Gastrocnemius medialis (tissue), 4 donors: Measurements from ENCODE around the gene ZSCAN29. TPM values are rescaled to one million over a fixed set of nuclear protein-coding genes. Genes with fewer than 3 reads are reported as not detected.

Experiments
- ATAC-seq, 2 donors: fragments of 150-250 bp; one replicate each; pipeline ENCODE4 v1.9.1; 2016
- DNase-seq, 2 donors: peaks; one replicate each; pipeline ENCODE4 v3.0.0-alpha.2; 2019
- H3K27ac ChIP-seq, 4 donors: fragments of 200-600 bp; sonication (generic); 1 replicate in 1 of 4; 2 replicates in 3 of 4; pipeline ENCODE4 v1.5.1; 2016 to 2018; ENCODE audit warnings: mild to moderate bottlenecking in 2 of 4, moderate library complexity in 1 of 4
- H3K27me3 ChIP-seq, 3 donors: fragments of 200-600 bp; sonication (generic) in 2 of 3; 1 replicate in 1 of 3; 2 replicates in 2 of 3; pipeline versions ENCODE4 v1.5.1 to v1.6.0; 2016 to 2019; ENCODE audit warnings: mild to moderate bottlenecking in 1 of 3, moderate library complexity in 1 of 3
- H3K36me3 ChIP-seq, 2 donors: fragments of 200-600 bp; sonication (generic) in 1 of 2; one replicate each; pipeline ENCODE4 v1.5.1; 2017 to 2018
- H3K4me1 ChIP-seq, 2 donors: fragments of 200-600 bp; sonication (generic) in 1 of 2; one replicate each; pipeline ENCODE4 v1.5.1; 2016 to 2017; ENCODE audit warnings: mild to moderate bottlenecking in 2 of 2
- H3K4me3 ChIP-seq, 4 donors: fragments of 200-600 bp; sonication (generic) in 3 of 4; 1 replicate in 1 of 4; 2 replicates in 3 of 4; pipeline ENCODE4 v1.5.1; 2016 to 2019; ENCODE audit warnings: mild to moderate bottlenecking in 2 of 4
- H3K9me3 ChIP-seq, 3 donors: fragments of 200-600 bp; sonication (generic) in 2 of 3; 1 replicate in 1 of 3; 2 replicates in 2 of 3; pipeline ENCODE4 v1.5.1; 2016 to 2019
- CTCF ChIP-seq, 5 experiments: fragments of 450-650 bp in 3 of 5; fragments of 200-600 bp in 2 of 5; sonication (generic) in 2 of 5; IDR thresholded peaks in 4 of 5; conservative IDR thresholded peaks in 1 of 5; 1 replicate in 4 of 5; 2 replicates in 1 of 5; pipeline ENCODE4 v1.5.1; 2016 to 2019; ENCODE audit warnings: antibody characterized with exemption in 5 of 5, mild to moderate bottlenecking in 3 of 5, moderate library complexity in 3 of 5
- POLR2A ChIP-seq, 2 donors: fragments of 450-650 bp; IDR thresholded peaks; one replicate each; pipeline ENCODE4 v1.6.1; 2017; ENCODE audit warnings: antibody characterized with exemption in 2 of 2, mild to moderate bottlenecking in 2 of 2, moderate library complexity in 2 of 2
- in situ Hi-C, 4 donors: fragments of 200-750 bp; cut with MboI; loops; one replicate each; pipeline versions ENCODE4 v1.15.0 to v1.8.0; 2017; ENCODE audit warnings: low sequenced_read_pairs in 4 of 4
- intact Hi-C: fragments of 100-400 bp; cut with DNase I; formaldehyde crosslinking; loops from one replicate; pipeline ENCODE4 v1.15.1; 2023; ENCODE audit warnings: low total_unique reads
- total RNA-seq, 4 donors: library from RNA; depleted of rRNA; stranded (reverse); fragments of >200 nt; gene quantifications; one replicate each; pipeline versions ENCODE4 v1.1.0 to v1.2.3, GENCODE V29; 2016

Gene ZSCAN29
- total RNA-seq, 4 donors from 2014 or later = 20.7 to 42.2 (median 25.1) TPM

GRCh38 chr15:43346305-43346704 is 24.5 kb downstream of the ZSCAN29 start:
- no peaks in the 10 kb centered on the region for H3K4me1 ChIP-seq
- peaks cover 0 to 70% of the 10 kb centered on the region in 2 donors for H3K36me3 ChIP-seq
- ATAC-seq (no peak), DNase-seq (no peak)
- H3K9me3 ChIP-seq = no peaks in the 10 kb centered on the region
- H3K4me3 ChIP-seq = no peak overlapping the region
- intact Hi-C loops (no loop called here), in situ Hi-C loops (no loop called here)
- no peak for TF ChIP-seq CTCF (IDR thresholded peaks at IDR 0.05 in 4 of 5, conservative IDR thresholded peaks at IDR 0.05 in 1 of 5)
- no peak for TF ChIP-seq POLR2A (IDR thresholded peaks at IDR 0.05)
- H3K27me3 ChIP-seq = no peaks in the 10 kb centered on the region
- H3K27ac ChIP-seq = no peak overlapping the region

- H3K4me3 ChIP-seq = peak overlapping the region; percentile 75 to 98 (median 86)
- intact Hi-C loops = loop anchor here (2.0 to 10.0 kb wide), 2 partner anchors 40 to 226 kb away; partner anchors contain the start of genes TUBGCP4, UBR1 and ZSCAN29
- in situ Hi-C loops = loop anchor here in 1 of 4 donors (10.0 kb wide), 1 partner anchor 164 kb away; the partner anchor contains the start of gene TP53BP1
Observed at GRCh38 chr15:43330780-43331087, 40.1 kb downstream of the ZSCAN29 start.

GRCh38 chr15:43329960-43330779 is 40.7 kb downstream of the ZSCAN29 start, which contains the start of gene LCMT2:
TSS of gene LCMT2 (minus strand) at chr15:43330573. CDS start at chr15:43330489, 84 bp downstream.
- in situ Hi-C loops (loop anchor here in 1 of 4 donors (10.0 kb wide), 1 partner anchor 165 kb away; the partner anchor contains the start of gene TP53BP1), intact Hi-C loops (loop anchor here (2.0 to 10.0 kb wide), 3 partner anchors 41 to 225 kb away; partner anchors contain the start of genes TUBGCP4, UBR1 and ZSCAN29)
- ATAC-seq = peak; percentile 95 to 98

More at GRCh38 chr15:43330780-43331087, 40.1 kb downstream of the ZSCAN29 start:
- H3K27me3 ChIP-seq = no peaks in the 10 kb centered on the region
- ATAC-seq = no peak
- peaks cover 35 to 37% of the 10 kb centered on the region in 2 donors for H3K4me1 ChIP-seq
- no peak for DNase-seq
- H3K36me3 ChIP-seq = peaks cover 0 to 3% of the 10 kb centered on the region in 2 donors
- TF ChIP-seq CTCF (IDR thresholded peaks at IDR 0.05 in 4 of 5, conservative IDR thresholded peaks at IDR 0.05 in 1 of 5) (no peak), POLR2A (IDR thresholded peaks at IDR 0.05) (no peak)
- no peaks in the 10 kb centered on the region for H3K9me3 ChIP-seq
- H3K27ac ChIP-seq = peak overlapping the region; percentile 92 to 99 (median 94)

More at GRCh38 chr15:43329960-43330779, 40.7 kb downstream of the ZSCAN29 start, which contains the start of gene LCMT2:
- H3K9me3 ChIP-seq = no peaks in the 10 kb centered on the region
- DNase-seq = peak; percentile 91 to 94
- no peaks in the 10 kb centered on the region for H3K36me3 ChIP-seq
- H3K27me3 ChIP-seq = no peaks in the 10 kb centered on the region
- H3K27ac ChIP-seq = peak within 1 kb of the TSS; percentile 92 to 99 (median 94)
- TF ChIP-seq CTCF (IDR thresholded peaks at IDR 0.05 in 4 of 5, conservative IDR thresholded peaks at IDR 0.05 in 1 of 5) (peak in 4 of 5 experiments; percentile 7 to 44 (median 26)), POLR2A (IDR thresholded peaks at IDR 0.05) (peak; percentile 65 to 70)
- H3K4me1 ChIP-seq = peaks cover 35 to 37% of the 10 kb centered on the region in 2 donors
- H3K4me3 ChIP-seq = peak within 1 kb of the TSS; percentile 75 to 98 (median 86)
